Esophagus muscularis mucosa (tissue), 4 donors: ENCODE results near the gene NUDT14. TPM values are rescaled to one million over a fixed set of nuclear protein-coding genes. Genes with fewer than 3 reads are reported as not detected.

Experiments used
- DNase-seq: peaks from one replicate; pipeline ENCODE4 v3.0.0-alpha.2; 2017; ENCODE audit errors: extremely low spot score
- H3K27ac ChIP-seq, 4 donors: fragments of 200-600 bp; sonication (generic); replicated peaks in 1 of 4; 1 replicate in 3 of 4; 2 replicates in 1 of 4; pipeline ENCODE4 v1.5.1; 2016 to 2019; ENCODE audit warnings: mild to moderate bottlenecking in 1 of 4
- H3K27me3 ChIP-seq, 4 donors: fragments of 200-600 bp; sonication (generic); one replicate each; pipeline versions ENCODE4 v1.5.1 to v1.6.0; 2016 to 2019
- H3K36me3 ChIP-seq, 4 donors: fragments of 200-600 bp; sonication (generic); one replicate each; pipeline ENCODE4 v1.5.1; 2016 to 2019
- H3K4me1 ChIP-seq, 4 donors: fragments of 200-600 bp; sonication (generic); one replicate each; pipeline ENCODE4 v1.5.1; 2016 to 2019
- H3K4me3 ChIP-seq, 4 donors: fragments of 200-600 bp; sonication (generic); 1 replicate in 2 of 4; 2 replicates in 2 of 4; pipeline ENCODE4 v1.5.1; 2016 to 2019; ENCODE audit warnings: mild to moderate bottlenecking in 4 of 4, moderate library complexity in 1 of 4
- H3K9me3 ChIP-seq, 4 donors: fragments of 200-600 bp; sonication (generic); 1 replicate in 3 of 4; 2 replicates in 1 of 4; pipeline ENCODE4 v1.5.1; 2016 to 2019
- CTCF ChIP-seq, 3 experiments: fragments of 200-600 bp in 2 of 3; fragments of 450-650 bp in 1 of 3; sonication (generic) in 2 of 3; IDR thresholded peaks; one replicate each; pipeline ENCODE4 v1.5.1; 2017 to 2019; ENCODE audit warnings: antibody characterized with exemption in 3 of 3, mild to moderate bottlenecking in 2 of 3, moderate library complexity in 1 of 3
- EP300 ChIP-seq: sonication (generic); formaldehyde crosslinking; IDR thresholded peaks from one replicate; pipeline ENCODE4 v1.6.1; 2017; ENCODE audit warnings: antibody characterized with exemption
- POLR2A ChIP-seq: fragments of 450-650 bp; IDR thresholded peaks from one replicate; pipeline ENCODE4 v1.6.1; 2017; ENCODE audit warnings: antibody characterized with exemption, moderate library complexity, mild to moderate bottlenecking, low read depth
- POLR2AphosphoS5 ChIP-seq, 2 donors: sonication (generic); formaldehyde crosslinking; IDR thresholded peaks; one replicate each; pipeline ENCODE4 v1.6.1; 2017; ENCODE audit warnings: antibody characterized with exemption in 2 of 2
- WGBS: methylation state at CpG from one replicate; pipeline ENCODE4 v1.1.5; 2018; 5-methylcytosine and 5-hydroxymethylcytosine counted together
- intact Hi-C: fragments of 100-400 bp; cut with DNase I; formaldehyde crosslinking; loops from one replicate; pipeline ENCODE4 v1.15.1; 2023
- total RNA-seq, 4 donors: library from RNA; depleted of rRNA; stranded (reverse); fragments of >200 nt; gene quantifications; one replicate each; pipeline versions ENCODE4 v1.1.0 to v1.2.1, GENCODE V29; 2016

Gene NUDT14
- total RNA-seq, 4 donors from 2014 or later, result 2.1 to 6.2 (median 5.8) TPM

- no peak for DNase-seq
- WGBS, result 89% methylated on average over 7 of the region's 8 CpGs
- no peak for TF ChIP-seq POLR2AphosphoS5 (IDR thresholded peaks at IDR 0.05)
- TF ChIP-seq POLR2A, result no peak
- TF ChIP-seq EP300, result no peak
- no peak for TF ChIP-seq CTCF (IDR thresholded peaks at IDR 0.05)
- Histone ChIP-seq H3K27ac (no peak overlapping the region), H3K4me1 (peaks cover 26 to 35% (median 32%) of the 10 kb centered on the region in 4 donors), H3K27me3 (no peaks in the 10 kb centered on the region), H3K9me3 (no peaks in the 10 kb centered on the region), H3K4me3 (no peak overlapping the region), H3K36me3 (peaks cover 25 to 54% (median 52%) of the 10 kb centered on the region in 4 donors)
- intact Hi-C loops, result no loop called here
Observed at GRCh38 chr14:105209091-105209490, 28.0 kb upstream of the NUDT14 start.

GRCh38 chr14:105208738-105209075 is 27.6 kb upstream of the NUDT14 start:
- Histone ChIP-seq H3K4me1 (peaks cover 30 to 38% (median 34%) of the 10 kb centered on the region in 4 donors), H3K27me3 (no peaks in the 10 kb centered on the region), H3K27ac (no peak overlapping the region), H3K4me3 (no peak overlapping the region), H3K9me3 (no peaks in the 10 kb centered on the region), H3K36me3 (peaks cover 25 to 50% (median 48%) of the 10 kb centered on the region in 4 donors)
- 85% methylated on average over 7 of the region's 12 CpGs for WGBS
- intact Hi-C loops, result no loop called here
- DNase-seq, result no peak
- TF ChIP-seq POLR2A, result no peak
- TF ChIP-seq CTCF (IDR thresholded peaks at IDR 0.05), result no peak
- no peak for TF ChIP-seq EP300

GRCh38 chr14:105207996-105208737 is 27.1 kb upstream of the NUDT14 start:
- H3K4me3 ChIP-seq, result no peak overlapping the region
- no peaks in the 10 kb centered on the region for H3K27me3 ChIP-seq
- no peak overlapping the region for H3K27ac ChIP-seq
- intact Hi-C loops, result no loop called here
- TF ChIP-seq POLR2A (no peak), CTCF (IDR thresholded peaks at IDR 0.05) (no peak), EP300 (no peak), POLR2AphosphoS5 (IDR thresholded peaks at IDR 0.05) (no peak)
- peaks cover 35 to 42% (median 39%) of the 10 kb centered on the region in 4 donors for H3K4me1 ChIP-seq
- peaks cover 25 to 46% (median 43%) of the 10 kb centered on the region in 4 donors for H3K36me3 ChIP-seq
- no peak for DNase-seq
- WGBS, result 90% methylated on average over 19 of the region's 25 CpGs
- H3K9me3 ChIP-seq, result no peaks in the 10 kb centered on the region

- peaks cover 0 to 2% (median 0%) of the 10 kb centered on the region in 4 donors for H3K27me3 ChIP-seq
- TF ChIP-seq POLR2A (no peak), EP300 (no peak), CTCF (IDR thresholded peaks at IDR 0.05) (no peak), POLR2AphosphoS5 (IDR thresholded peaks at IDR 0.05) (no peak)
- H3K27ac ChIP-seq, result no peak overlapping the region
- no peaks in the 10 kb centered on the region for H3K9me3 ChIP-seq
- H3K36me3 ChIP-seq, result peaks cover 25 to 39% (median 36%) of the 10 kb centered on the region in 4 donors
- WGBS, result 78% methylated on average over 4 of the region's 13 CpGs
- peaks cover 42 to 49% (median 45%) of the 10 kb centered on the region in 4 donors for H3K4me1 ChIP-seq
- H3K4me3 ChIP-seq, result no peak overlapping the region
- no peak for DNase-seq
- intact Hi-C loops, result no loop called here
Observed at GRCh38 chr14:105207460-105207901, 26.4 kb upstream of the NUDT14 start.
